H1 (cell line): ENCODE measurements around the gene SLC5A4. TPM values are rescaled to one million over a fixed set of nuclear protein-coding genes. Genes with fewer than 3 reads are reported as not detected.

ENCODE experiments used
- CTCF ChIA-PET: fragments of 300-600 bp; sonication (Branson Sonifier 250); formaldehyde crosslinking; loops from one replicate; lab custom pipeline; 2021; ENCODE audit not compliant: partially characterized antibody; lab: Charles Lee
- POLR2A ChIA-PET: fragments of 300-600 bp; sonication (Branson Sonifier 250); formaldehyde crosslinking; loops from one replicate; lab custom pipeline; 2021; ENCODE audit warnings: inconsistent platforms; ENCODE audit not compliant: partially characterized antibody; lab: Charles Lee
- DNase-seq, 2 experiments: peaks; one replicate each; pipeline versions ENCODE4 v3.0.0 to v3.0.0-alpha.2; 2010 to 2022; ENCODE audit warnings: low spot score in 2 of 2, low read depth in 1 of 2, mixed read lengths in 1 of 2
- FAIRE-seq: peaks from 2 replicates; lab custom pipeline; 2011; peaks lifted over from hg19 to GRCh38; lab: Jason Lieb, UNC
- H2AFZ ChIP-seq: 2 replicates; pipeline ENCODE4 v1.8.1; 2012; ENCODE audit warnings: low read length, inconsistent platforms
- H2AK5ac ChIP-seq: 2 replicates; pipeline ENCODE4 v1.6.1; 2013; ENCODE audit warnings: low read depth, low read length
- H2BK120ac ChIP-seq: replicated peaks from 2 replicates; pipeline ENCODE3; 2013; ENCODE audit warnings: low read depth, low read length, inconsistent platforms
- H2BK12ac ChIP-seq: 2 replicates; pipeline ENCODE4 v1.6.1; 2013; ENCODE audit warnings: low read depth, low read length
- H2BK15ac ChIP-seq: 2 replicates; pipeline ENCODE4 v1.6.1; 2013; ENCODE audit warnings: low read length
- H2BK20ac ChIP-seq: 2 replicates; pipeline ENCODE4 v1.6.1; 2013; ENCODE audit warnings: low read length
- H2BK5ac ChIP-seq: 2 replicates; pipeline ENCODE4 v1.6.1; 2013; ENCODE audit warnings: low read depth, low read length
- H3K14ac ChIP-seq: 2 replicates; pipeline ENCODE4 v1.6.1; 2013; ENCODE audit warnings: inconsistent platforms; ENCODE audit not compliant: insufficient read length
- H3K18ac ChIP-seq: 2 replicates; pipeline ENCODE4 v1.6.1; 2013; ENCODE audit warnings: low read length; ENCODE audit errors: extremely low read depth
- H3K23ac ChIP-seq: 2 replicates; pipeline ENCODE4 v1.6.1; 2013; ENCODE audit warnings: inconsistent platforms; ENCODE audit not compliant: insufficient read length
- H3K23me2 ChIP-seq: 2 replicates; pipeline ENCODE4 v1.6.1; 2013; ENCODE audit warnings: low read depth, low read length
- H3K27ac ChIP-seq: 2 replicates; pipeline ENCODE4 v1.6.1; 2011; ENCODE audit warnings: low read depth, low read length, inconsistent platforms
- H3K27me3 ChIP-seq, 4 experiments: replicated peaks in 1 of 4; 1 replicate in 1 of 4; 2 replicates in 3 of 4; pipeline versions ENCODE4 v1.6.1 to v1.8.1; 2011 to 2013; ENCODE audit warnings: low read length in 3 of 4, mild to moderate bottlenecking in 3 of 4, inconsistent platforms in 2 of 4, mixed read lengths in 2 of 4, moderate library complexity in 1 of 4; ENCODE audit not compliant: control insufficient read depth in 3 of 4, insufficient read depth in 3 of 4; ENCODE audit errors: extremely low read depth in 1 of 4
- H3K36me3 ChIP-seq, 4 experiments: 2 replicates each; pipeline versions ENCODE4 v1.6.1 to v1.8.1; 2011 to 2013; ENCODE audit warnings: mild to moderate bottlenecking in 4 of 4, low read length in 3 of 4, moderate library complexity in 2 of 4, control low read depth in 1 of 4, inconsistent platforms in 1 of 4; ENCODE audit not compliant: insufficient read depth in 4 of 4, control insufficient read depth in 2 of 4
- H3K4ac ChIP-seq: replicated peaks from 2 replicates; pipeline ENCODE3; 2013; ENCODE audit warnings: low read length, low read depth, mixed read lengths, inconsistent platforms; ENCODE audit not compliant: insufficient read length
- H3K4me1 ChIP-seq, 4 experiments: replicated peaks in 1 of 4; 1 replicate in 1 of 4; 2 replicates in 3 of 4; pipeline versions ENCODE4 v1.6.1 to v1.8.1; 2011 to 2013; ENCODE audit warnings: low read length in 3 of 4, inconsistent platforms in 2 of 4, mixed read lengths in 1 of 4; ENCODE audit not compliant: insufficient read depth in 4 of 4, control insufficient read depth in 3 of 4
- H3K4me2 ChIP-seq, 2 experiments: 2 replicates each; pipeline versions ENCODE4 v1.6.1 to v1.8.1; 2011 to 2013; ENCODE audit warnings: low read depth in 2 of 2, low read length in 2 of 2, control low read depth in 1 of 2, inconsistent platforms in 1 of 2, mild to moderate bottlenecking in 1 of 2; ENCODE audit not compliant: insufficient read depth in 1 of 2
- H3K4me3 ChIP-seq, 4 experiments: fragments of 200-600, 300-600 bp in 1 of 4; sonication (generic), shearing (Covaris generic), sonication (Bioruptor Twin) in 1 of 4; 2 replicates each; pipeline versions ENCODE4 v1.5.1 to v1.8.1; 2011 to 2016; ENCODE audit warnings: low read length in 4 of 4, low read depth in 3 of 4, control low read depth in 2 of 4, inconsistent platforms in 2 of 4, mild to moderate bottlenecking in 2 of 4, mixed read lengths in 1 of 4, moderate library complexity in 1 of 4; ENCODE audit not compliant: insufficient read depth in 2 of 4; ENCODE audit errors: extremely low read depth in 1 of 4
- H3K56ac ChIP-seq: replicated peaks from 2 replicates; pipeline ENCODE3; 2013; ENCODE audit warnings: low read depth, mild to moderate bottlenecking, mixed read lengths, low read length, inconsistent platforms; ENCODE audit not compliant: insufficient read length
- H3K79me1 ChIP-seq: 2 replicates; pipeline ENCODE4 v1.6.1; 2013; ENCODE audit warnings: low read depth, low read length, control low read depth
- H3K79me2 ChIP-seq, 2 experiments: 2 replicates each; pipeline versions ENCODE4 v1.6.1 to v1.8.1; 2012 to 2013; ENCODE audit warnings: low read length in 2 of 2, mild to moderate bottlenecking in 2 of 2, inconsistent platforms in 1 of 2; ENCODE audit not compliant: insufficient read depth in 2 of 2, control insufficient read depth in 1 of 2
- H3K9ac ChIP-seq, 4 experiments: replicated peaks in 1 of 4; 1 replicate in 1 of 4; 2 replicates in 3 of 4; pipeline versions ENCODE4 v1.6.1 to v1.8.1; 2011 to 2013; ENCODE audit warnings: low read depth in 3 of 4, low read length in 3 of 4, control low read depth in 2 of 4, mild to moderate bottlenecking in 2 of 4, moderate library complexity in 2 of 4, inconsistent platforms in 1 of 4; ENCODE audit errors: extremely low read depth in 1 of 4
- H3K9me3 ChIP-seq, 2 experiments: 2 replicates each; pipeline versions ENCODE4 v1.6.1 to v1.8.1; 2012 to 2013; ENCODE audit warnings: mild to moderate bottlenecking in 2 of 2, moderate library complexity in 2 of 2, control low read depth in 1 of 2, inconsistent platforms in 1 of 2, low read depth in 1 of 2, low read length in 1 of 2, mixed read lengths in 1 of 2; ENCODE audit not compliant: insufficient read depth in 2 of 2
- H4K20me1 ChIP-seq, 2 experiments: replicated peaks in 1 of 2; 2 replicates each; pipeline versions ENCODE3 to v1.8.1; 2011 to 2013; ENCODE audit warnings: inconsistent platforms in 2 of 2, low read length in 2 of 2, mild to moderate bottlenecking in 1 of 2; ENCODE audit not compliant: insufficient read depth in 2 of 2, control insufficient read depth in 1 of 2
- H4K5ac ChIP-seq: 2 replicates; pipeline ENCODE4 v1.6.1; 2013; ENCODE audit warnings: low read length, low read depth, mixed read lengths, inconsistent platforms; ENCODE audit not compliant: insufficient read length
- H4K8ac ChIP-seq: 2 replicates; pipeline ENCODE4 v1.8.0; 2013; ENCODE audit warnings: mild to moderate bottlenecking, moderate library complexity, low read length, inconsistent platforms; ENCODE audit not compliant: insufficient read depth; ENCODE audit errors: extremely low read depth
- H4K91ac ChIP-seq: replicated peaks from 2 replicates; pipeline ENCODE3; 2013; ENCODE audit warnings: low read length, mixed read lengths, inconsistent platforms; ENCODE audit not compliant: insufficient read length
- EP300 ChIP-seq, 2 experiments: IDR thresholded peaks; 1 replicate in 1 of 2; 2 replicates in 1 of 2; pipeline ENCODE4 v1.6.1; 2011 to 2012; ENCODE audit warnings: low read depth in 2 of 2, low read length in 2 of 2, mild to moderate bottlenecking in 2 of 2, borderline replicate concordance in 1 of 2, inconsistent platforms in 1 of 2, moderate library complexity in 1 of 2
- NRF1 ChIP-seq: IDR thresholded peaks from 2 replicates; pipeline ENCODE4 v1.6.1; 2011; ENCODE audit warnings: mild to moderate bottlenecking, low read depth, low read length, improper control_type of control experiment
- TAF1 ChIP-seq: IDR thresholded peaks from 2 replicates; pipeline ENCODE4 v1.6.1; 2011; ENCODE audit warnings: mild to moderate bottlenecking, low read depth, low read length
- TEAD4 ChIP-seq: IDR thresholded peaks from 2 replicates; pipeline ENCODE4 v1.6.1; 2012; ENCODE audit warnings: low read depth, low read length, inconsistent platforms, mixed read lengths
- WGBS, 2 experiments: shearing (Covaris generic) in 1 of 2; methylation state at CpG; one replicate each; pipeline versions ENCODE4 v1.1.6 to v1.1.7; 2013 to 2015; ENCODE audit warnings: low lambda C conversion rate in 2 of 2, mixed read lengths in 2 of 2, inconsistent platforms in 1 of 2, low coverage in 1 of 2, missing lambda C conversion rate in 1 of 2; ENCODE audit not compliant: insufficient replicate concordance in 2 of 2, insufficient coverage in 1 of 2, insufficient read length in 1 of 2; ENCODE audit errors: extremely low coverage in 1 of 2, missing lambda C conversion rate in 1 of 2; 5-methylcytosine and 5-hydroxymethylcytosine counted together
- polyA plus RNA-seq, 7 experiments: library from polyadenylated mRNA; depleted of rRNA in 3 of 7; stranded (reverse) in 5 of 7; unstranded in 2 of 7; fragments of >200 nt in 5 of 7; fragments of 200-250 nt in 2 of 7; gene quantifications; 1 replicate in 5 of 7; 2 replicates in 1 of 7; 4 replicates in 1 of 7; pipeline versions ENCODE4 v1.2.1 to v1.2.3, GENCODE V29; 2011 to 2013; ENCODE audit warnings: missing spikeins in 2 of 7, mixed read lengths in 2 of 7
- total RNA-seq: library from RNA; stranded (reverse); fragmentation: NEBNext Ultra II Directional; extraction: Animal tissue kit (Norgen Biotek cat#: 25700); gene quantifications from 2 replicates; pipeline ENCODE4 v1.2.1, GENCODE V29; 2021
- TF ChIP-seq, protein P1 (sequence below): IDR thresholded peaks from 2 replicates; pipeline ENCODE4 v1.6.1; 2011; ENCODE audit warnings: low read depth, mild to moderate bottlenecking, low read length; ENCODE audit not compliant: insufficient read depth

The SLC5A4 gene
- total and polyA plus RNA-seq, 2 of the 8 experiments (the other 6 are each of a cell fraction or from before 2014, with no cell fraction given), result 0.17 TPM; not detected in 1

DNA sequence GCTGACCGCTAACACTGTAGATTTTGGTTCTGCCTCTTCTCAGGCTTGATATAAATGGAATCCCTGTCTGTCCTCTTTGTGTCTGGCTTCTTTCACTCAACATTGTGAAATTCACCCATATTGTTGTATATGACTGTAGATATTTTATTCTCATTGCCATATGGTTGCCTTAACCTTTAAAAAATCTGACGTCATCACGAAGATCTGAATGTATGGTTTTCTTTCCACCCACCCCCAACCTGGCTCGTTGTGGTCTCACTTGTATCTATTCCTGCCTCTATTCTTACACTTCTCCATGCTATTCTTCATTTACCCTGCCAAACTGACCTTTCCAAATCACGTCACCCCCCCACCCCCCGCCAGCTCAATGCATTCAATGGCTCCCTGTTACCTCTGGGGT, 74.1 kb downstream of the SLC5A4 start:
- Histone ChIP-seq H3K4ac (no peak overlapping the region), H3K4me3 (no peak overlapping the region), H3K79me1 (no peaks in the 10 kb centered on the region), H3K79me2 (no peaks in the 10 kb centered on the region), H3K9ac (no peak overlapping the region), H3K56ac (no peak overlapping the region), H2AFZ (no peak overlapping the region), H4K91ac (no peak overlapping the region), H2BK5ac (no peak overlapping the region), H4K20me1 (no peaks in the 10 kb centered on the region), H2AK5ac (no peak overlapping the region), H3K18ac (no peak overlapping the region), H3K27ac (no peak overlapping the region), H3K9me3 (no peaks in the 10 kb centered on the region), H3K27me3 (peaks cover 0 to 15% (median 10%) of the 10 kb centered on the region in 4 experiments; a peak in 5 of 7 replicates), H3K4me1 (peaks cover 0 to 3% (median 1%) of the 10 kb centered on the region in 4 experiments; a peak in 2 of 7 replicates), H2BK120ac (no peak overlapping the region), H2BK20ac (no peak overlapping the region), H2BK15ac (no peak overlapping the region), H4K8ac (no peak overlapping the region), H4K5ac (no peak overlapping the region), H3K36me3 (no peaks in the 10 kb centered on the region)
- FAIRE-seq, result no peak
- CTCF ChIA-PET, result interaction anchor here (1.2 kb wide), 2 partner anchors 25 to 85 kb away, joined by 3 to 4 read pairs; no protein-coding TSS in a partner anchor
- DNase-seq, result no peak
- POLR2A ChIA-PET, result interaction anchor here (0.6 kb wide), 1 partner anchor 1117 kb away, joined by 3 read pairs; no protein-coding TSS in a partner anchor
- TF ChIP-seq NRF1, result no peak
- TF ChIP-seq, protein P1, sequence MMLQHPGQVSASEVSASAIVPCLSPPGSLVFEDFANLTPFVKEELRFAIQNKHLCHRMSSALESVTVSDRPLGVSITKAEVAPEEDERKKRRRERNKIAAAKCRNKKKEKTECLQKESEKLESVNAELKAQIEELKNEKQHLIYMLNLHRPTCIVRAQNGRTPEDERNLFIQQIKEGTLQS, result no peak
- TF ChIP-seq EP300 (IDR thresholded peaks at IDR 0.05; ENCODE audit: borderline replicate concordance in 1 of 2, low read depth in 2 of 2, low read length in 2 of 2), result no peak
- TF ChIP-seq TEAD4, result no peak
- TF ChIP-seq TAF1, result no peak
- TF ChIP-seq, all 59 proteins: peak for 0
- H3K4me2 ChIP-seq, result no peak overlapping the region
- H3K23ac ChIP-seq, result no peak overlapping the region
- peaks cover 2% of the 10 kb centered on the region; the same call in 1 of the 2 replicates for H3K23me2 ChIP-seq
- no peak overlapping the region for H3K14ac ChIP-seq
- WGBS, 2 experiments, result 93% methylated on average over 6 of the region's 6 CpGs; no CpG with 5 or more reads in 1 of the 2 experiments
- H2BK12ac ChIP-seq, result no peak overlapping the region
